Measurements from ENCODE around the gene PALLD. TPM values are rescaled to one million over a fixed set of nuclear protein-coding genes. Genes with fewer than 3 reads are reported as not detected.

Gene PALLD
- total RNA-seq, 1 experiment from 2014 or later = 26.7 TPM

DNA sequence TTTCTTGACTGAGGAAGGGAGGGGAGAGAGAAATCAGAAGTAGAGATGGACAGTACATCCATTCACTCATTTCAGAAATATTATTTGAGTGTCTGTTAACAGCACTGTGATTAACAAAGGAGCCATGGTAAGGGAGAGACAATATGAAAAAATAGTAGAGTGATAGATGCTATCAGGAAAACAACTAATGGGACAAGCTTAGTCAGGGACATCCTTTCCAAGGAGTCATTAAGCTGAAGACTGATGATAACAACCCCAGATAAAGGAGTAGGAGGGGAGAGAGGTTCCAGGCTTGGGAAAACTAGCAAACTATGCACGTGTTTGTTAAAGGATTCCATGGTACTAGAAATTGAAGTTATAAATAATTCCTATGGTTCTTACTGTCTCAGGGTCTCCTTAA lies 391.0 kb downstream of the PALLD start:
- intact Hi-C loops (cut with micrococcal nuclease) = no loop called here
- BruUV-seq (replicated peaks) = no TSS peak
- TF ChIP-seq, protein P1, sequence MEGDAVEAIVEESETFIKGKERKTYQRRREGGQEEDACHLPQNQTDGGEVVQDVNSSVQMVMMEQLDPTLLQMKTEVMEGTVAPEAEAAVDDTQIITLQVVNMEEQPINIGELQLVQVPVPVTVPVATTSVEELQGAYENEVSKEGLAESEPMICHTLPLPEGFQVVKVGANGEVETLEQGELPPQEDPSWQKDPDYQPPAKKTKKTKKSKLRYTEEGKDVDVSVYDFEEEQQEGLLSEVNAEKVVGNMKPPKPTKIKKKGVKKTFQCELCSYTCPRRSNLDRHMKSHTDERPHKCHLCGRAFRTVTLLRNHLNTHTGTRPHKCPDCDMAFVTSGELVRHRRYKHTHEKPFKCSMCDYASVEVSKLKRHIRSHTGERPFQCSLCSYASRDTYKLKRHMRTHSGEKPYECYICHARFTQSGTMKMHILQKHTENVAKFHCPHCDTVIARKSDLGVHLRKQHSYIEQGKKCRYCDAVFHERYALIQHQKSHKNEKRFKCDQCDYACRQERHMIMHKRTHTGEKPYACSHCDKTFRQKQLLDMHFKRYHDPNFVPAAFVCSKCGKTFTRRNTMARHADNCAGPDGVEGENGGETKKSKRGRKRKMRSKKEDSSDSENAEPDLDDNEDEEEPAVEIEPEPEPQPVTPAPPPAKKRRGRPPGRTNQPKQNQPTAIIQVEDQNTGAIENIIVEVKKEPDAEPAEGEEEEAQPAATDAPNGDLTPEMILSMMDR (conservative IDR thresholded peaks at IDR 0.05; ENCODE audit: low read depth, low read length) = no peak
- TF ChIP-seq EZH2phosphoT487 (IDR thresholded peaks at IDR 0.05; ENCODE audit: borderline replicate concordance, low read length) = no peak
- TF ChIP-seq EZH2 (IDR thresholded peaks at IDR 0.05; ENCODE audit: low read length, unreplicated experiment) = no peak
- H2AFZ ChIP-seq (ENCODE audit: low read length) = no peak overlapping the region
- ATAC-seq = no peak
- peaks cover 4% of the 10 kb centered on the region; the same call in 1 of the 2 replicates for H3K4me1 ChIP-seq (ENCODE audit: insufficient read depth, low read length)
- H3K27me3 ChIP-seq (ENCODE audit: low read length) = no peaks in the 10 kb centered on the region
- no peak overlapping the region for H3K4me3 ChIP-seq (ENCODE audit: low read length)
- H3K9ac ChIP-seq (ENCODE audit: low read length) = no peak overlapping the region
- H3F3A ChIP-seq (ENCODE audit: low read length, unreplicated experiment) = no peaks in the 10 kb centered on the region
- DNase-seq = no peak
- ChIA-PET CTCF (no interaction called here), POLR2A (ENCODE audit: unreplicated experiment) (no interaction called here)
- H4K20me1 ChIP-seq (ENCODE audit: low read length) = no peaks in the 10 kb centered on the region
- no peak overlapping the region for H3K4me2 ChIP-seq (ENCODE audit: low read length)
- no peaks in the 10 kb centered on the region; the same call in 1 of the 2 replicates for H3K36me3 ChIP-seq (ENCODE audit: low read depth, low read length)
- H3K27ac ChIP-seq (ENCODE audit: low read length) = no peak overlapping the region
- no peaks in the 10 kb centered on the region for H3K9me2 ChIP-seq (replicated peaks; ENCODE audit: low read length)
- H3K9me3 ChIP-seq (ENCODE audit: low read length) = no peaks in the 10 kb centered on the region
- peaks cover 3% of the 10 kb centered on the region; the same call in 1 of the 2 replicates for H3K79me2 ChIP-seq (ENCODE audit: low read length)

DNA sequence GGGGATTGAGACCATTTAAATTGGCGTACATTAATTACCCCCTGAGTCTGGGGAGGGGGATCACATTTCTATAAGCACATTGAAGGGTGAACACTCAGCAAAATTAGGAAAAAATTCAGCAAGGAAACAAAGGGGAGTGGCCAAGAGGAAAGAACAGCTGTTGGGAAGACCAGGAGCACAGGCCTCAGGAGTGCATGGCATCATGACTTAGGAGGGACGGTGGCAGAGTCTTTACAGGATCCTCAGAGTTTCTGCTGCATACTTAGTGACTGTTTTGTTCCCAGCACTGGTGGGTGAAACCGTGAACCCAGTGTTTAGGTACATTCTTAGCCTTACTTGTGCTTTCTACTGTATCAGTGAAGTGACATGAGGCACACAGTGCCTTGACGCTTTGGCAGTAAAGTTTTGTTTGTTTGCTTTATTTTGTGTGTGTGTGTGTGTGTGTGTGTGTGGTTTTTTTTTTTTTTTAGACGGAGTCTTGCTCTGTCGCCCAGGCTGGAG lies 391.9 kb downstream of the PALLD start:
- Histone ChIP-seq H3F3A (ENCODE audit: low read length, unreplicated experiment) (no peaks in the 10 kb centered on the region), H3K4me2 (ENCODE audit: low read length) (no peak overlapping the region), H3K79me2 (ENCODE audit: low read length) (peaks cover 3% of the 10 kb centered on the region; the same call in 1 of the 2 replicates), H3K9me3 (ENCODE audit: low read length) (no peaks in the 10 kb centered on the region), H2AFZ (ENCODE audit: low read length) (no peak overlapping the region), H3K27me3 (ENCODE audit: low read length) (no peaks in the 10 kb centered on the region), H3K9me2 (replicated peaks; ENCODE audit: low read length) (no peaks in the 10 kb centered on the region), H4K20me1 (ENCODE audit: low read length) (no peaks in the 10 kb centered on the region), H3K9ac (ENCODE audit: low read length) (no peak overlapping the region), H3K4me1 (ENCODE audit: insufficient read depth, low read length) (no peaks in the 10 kb centered on the region; the same call in 1 of the 2 replicates), H3K36me3 (ENCODE audit: low read depth, low read length) (no peaks in the 10 kb centered on the region; the same call in 1 of the 2 replicates), H3K27ac (ENCODE audit: low read length) (no peak overlapping the region), H3K4me3 (ENCODE audit: low read length) (no peak overlapping the region)
- POLR2A ChIA-PET (ENCODE audit: unreplicated experiment) = no interaction called here
- intact Hi-C loops (cut with micrococcal nuclease) = no loop called here
- no TSS peak for BruUV-seq (replicated peaks)
- CTCF ChIA-PET = no interaction called here
- TF ChIP-seq EZH2phosphoT487 (IDR thresholded peaks at IDR 0.05; ENCODE audit: borderline replicate concordance, low read length) (no peak), EZH2 (IDR thresholded peaks at IDR 0.05; ENCODE audit: low read length, unreplicated experiment) (no peak)
- TF ChIP-seq, protein P1 (conservative IDR thresholded peaks at IDR 0.05; ENCODE audit: low read depth, low read length) = no peak
- no peak for ATAC-seq
- DNase-seq = no peak

DNA sequence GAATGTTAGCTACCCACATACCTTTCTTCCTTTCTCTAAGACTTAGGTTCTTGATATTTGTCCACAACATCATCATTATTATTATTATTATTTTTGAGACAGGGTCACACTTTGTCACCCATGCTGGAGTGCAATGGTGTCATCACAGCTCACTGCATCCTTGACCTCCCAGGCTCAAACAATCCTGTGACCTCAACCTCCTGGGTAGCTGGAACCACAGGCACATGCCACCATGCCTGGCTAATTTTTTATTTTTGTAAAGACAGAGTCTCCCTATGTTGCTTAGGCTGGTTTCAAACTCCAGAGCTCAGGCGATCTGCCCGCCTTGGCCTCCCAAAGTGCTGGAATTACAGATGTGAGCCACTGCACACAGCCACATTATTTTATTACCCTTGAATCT lies 394.2 kb downstream of the PALLD start:
- H2AFZ ChIP-seq (ENCODE audit: low read length) = no peak overlapping the region
- H3K4me2 ChIP-seq (ENCODE audit: low read length) = no peak overlapping the region
- ChIA-PET POLR2A (ENCODE audit: unreplicated experiment) (no interaction called here), CTCF (no interaction called here)
- H3K79me2 ChIP-seq (ENCODE audit: low read length) = 0 out of 2 replicates have a peak, but pooled peaks cover 3% of the 10 kb centered on the region
- no peaks in the 10 kb centered on the region; the same call in 1 of the 2 replicates for H3K4me1 ChIP-seq (ENCODE audit: insufficient read depth, low read length)
- TF ChIP-seq EZH2phosphoT487 (IDR thresholded peaks at IDR 0.05; ENCODE audit: borderline replicate concordance, low read length) (no peak), EZH2 (IDR thresholded peaks at IDR 0.05; ENCODE audit: low read length, unreplicated experiment) (no peak)
- TF ChIP-seq, protein P1 (conservative IDR thresholded peaks at IDR 0.05; ENCODE audit: low read depth, low read length) = no peak
- no peak for ATAC-seq
- no peaks in the 10 kb centered on the region for H3F3A ChIP-seq (ENCODE audit: low read length, unreplicated experiment)
- no peaks in the 10 kb centered on the region for H4K20me1 ChIP-seq (ENCODE audit: low read length)
- H3K27ac ChIP-seq (ENCODE audit: low read length) = no peak overlapping the region
- no peak overlapping the region for H3K4me3 ChIP-seq (ENCODE audit: low read length)
- no peak overlapping the region for H3K9ac ChIP-seq (ENCODE audit: low read length)
- peaks cover 5% of the 10 kb centered on the region; the same call in 1 of the 2 replicates for H3K36me3 ChIP-seq (ENCODE audit: low read depth, low read length)
- intact Hi-C loops (cut with micrococcal nuclease) = no loop called here
- no TSS peak for BruUV-seq (replicated peaks)
- no peaks in the 10 kb centered on the region for H3K27me3 ChIP-seq (ENCODE audit: low read length)
- no peak for DNase-seq
- H3K9me3 ChIP-seq (ENCODE audit: low read length) = no peaks in the 10 kb centered on the region
- H3K9me2 ChIP-seq (replicated peaks; ENCODE audit: low read length) = no peaks in the 10 kb centered on the region
